Neural cell (in vitro differentiated cells): ENCODE data around the gene COPS7B. TPM values are rescaled to one million over a fixed set of nuclear protein-coding genes. Genes with fewer than 3 reads are reported as not detected.
"Not testable (repeated sequence)": the region's sequence is repeated elsewhere in the genome, so short reads cannot be mapped to it uniquely, and the experiment has no call there.

ENCODE experiments used
- H2AFZ ChIP-seq: fragments of 200-600, 300-800 bp; sonication (generic), shearing (Covaris generic); 2 replicates; pipeline ENCODE4 v1.6.0; 2014; ENCODE audit warnings: low read depth, mild to moderate bottlenecking, antibody characterized with exemption, low read length, moderate library complexity
- H3F3A ChIP-seq: fragments of 200-600 bp; shearing (Covaris generic); 2 replicates; pipeline ENCODE4 v1.6.1; 2016; ENCODE audit warnings: mild to moderate bottlenecking, moderate library complexity, mixed read lengths, antibody characterized with exemption, low read length; ENCODE audit not compliant: insufficient read depth, poor library complexity, severe bottlenecking
- H3K27ac ChIP-seq: fragments of 200-600, 300-800 bp; sonication (generic), shearing (Covaris generic); 2 replicates; pipeline ENCODE4 v1.5.1; 2014; ENCODE audit warnings: mild to moderate bottlenecking, low read length, moderate library complexity
- H3K27me3 ChIP-seq: fragments of 300-800, 200-600 bp; sonication (generic), shearing (Covaris generic); 2 replicates; pipeline ENCODE4 v1.6.0; 2014; ENCODE audit warnings: mild to moderate bottlenecking, low read depth, low read length, moderate library complexity; ENCODE audit not compliant: insufficient read depth
- H3K36me3 ChIP-seq: fragments of 300-800, 200-600 bp; sonication (generic), shearing (Covaris generic); 2 replicates; pipeline ENCODE4 v1.5.1; 2014; ENCODE audit warnings: mild to moderate bottlenecking, antibody characterized with exemption, low read length, moderate library complexity; ENCODE audit not compliant: insufficient read depth
- H3K4me2 ChIP-seq: fragments of 300-800, 200-600 bp; sonication (generic), shearing (Covaris generic); 2 replicates; pipeline ENCODE4 v1.6.0; 2014; ENCODE audit warnings: mild to moderate bottlenecking, low read length
- H3K4me3 ChIP-seq: fragments of 300-800, 200-600 bp; sonication (generic), shearing (Covaris generic); 2 replicates; pipeline ENCODE4 v1.5.1; 2014; ENCODE audit warnings: mild to moderate bottlenecking, low read length, moderate library complexity
- H3K79me2 ChIP-seq: fragments of 200-600 bp; shearing (Covaris generic); replicated peaks from 2 replicates; pipeline ENCODE4 v1.6.0; 2014; ENCODE audit warnings: mild to moderate bottlenecking, low read length, moderate library complexity; ENCODE audit not compliant: insufficient read depth
- H3K9ac ChIP-seq: fragments of 300-800, 200-600 bp; sonication (generic), shearing (Covaris generic); 2 replicates; pipeline ENCODE4 v1.6.1; 2016; ENCODE audit warnings: mild to moderate bottlenecking, low read length, mixed read lengths
- H3K9me2 ChIP-seq: fragments of 200-600 bp; shearing (Covaris generic); 2 replicates; pipeline ENCODE4 v1.6.1; 2016; ENCODE audit warnings: mild to moderate bottlenecking, low read length, mixed read lengths; ENCODE audit not compliant: insufficient read depth
- H3K9me3 ChIP-seq: fragments of 200-600, 300-800 bp; sonication (generic), shearing (Covaris generic); 2 replicates; pipeline ENCODE4 v1.6.1; 2016; ENCODE audit warnings: mild to moderate bottlenecking, mixed run types, low read length, moderate library complexity, mixed read lengths
- H4K20me1 ChIP-seq: fragments of 200-600 bp; shearing (Covaris generic); 2 replicates; pipeline ENCODE4 v1.6.1; 2016; ENCODE audit warnings: mild to moderate bottlenecking, mixed run types; ENCODE audit not compliant: insufficient read depth
- EP300 ChIP-seq: fragments of 450-650 bp; conservative IDR thresholded peaks from 2 replicates; pipeline ENCODE4 v1.6.1; 2014; ENCODE audit warnings: antibody characterized with exemption, mild to moderate bottlenecking, moderate library complexity; ENCODE audit not compliant: poor library complexity, severe bottlenecking
- EZH2 ChIP-seq: fragments of 200-600, 300-800 bp; shearing (Covaris generic), sonication (generic); IDR thresholded peaks from 2 replicates; pipeline ENCODE4 v1.6.1; 2014; ENCODE audit warnings: antibody characterized with exemption, low read length, borderline replicate concordance, mild to moderate bottlenecking; ENCODE audit not compliant: insufficient read depth, poor library complexity, severe bottlenecking
- MXI1 ChIP-seq: fragments of 450-650 bp; conservative IDR thresholded peaks from 2 replicates; pipeline ENCODE4 v1.6.1; 2014; ENCODE audit warnings: antibody characterized with exemption, mild to moderate bottlenecking; ENCODE audit not compliant: poor library complexity, severe bottlenecking
- POLR2AphosphoS5 ChIP-seq: IDR thresholded peaks from 2 replicates; pipeline ENCODE4 v1.6.1; 2012
- RAD21 ChIP-seq: fragments of 450-650 bp; conservative IDR thresholded peaks from 2 replicates; pipeline ENCODE4 v1.6.1; 2014; ENCODE audit warnings: antibody characterized with exemption, mild to moderate bottlenecking, moderate library complexity
- SMC3 ChIP-seq: fragments of 450-650 bp; conservative IDR thresholded peaks from 2 replicates; pipeline ENCODE4 v1.6.1; 2014; ENCODE audit warnings: antibody characterized with exemption, mild to moderate bottlenecking, moderate library complexity; ENCODE audit not compliant: poor library complexity
- TAF1 ChIP-seq: IDR thresholded peaks from 2 replicates; pipeline ENCODE4 v1.6.1; 2012; ENCODE audit warnings: low read depth
- polyA plus RNA-seq: library from polyadenylated mRNA; depleted of rRNA; stranded (reverse); fragments of >200 nt; gene quantifications from 2 replicates; pipeline ENCODE4 v1.2.3, GENCODE V29; 2014
- TF ChIP-seq, protein P1 (sequence below): IDR thresholded peaks from 2 replicates; pipeline ENCODE4 v1.6.1; 2012; ENCODE audit warnings: borderline replicate concordance
- TF ChIP-seq, protein P2 (sequence below): fragments of 450-650 bp; IDR thresholded peaks from 2 replicates; pipeline ENCODE4 v1.5.1; 2014; ENCODE audit warnings: antibody characterized with exemption, mild to moderate bottlenecking, moderate library complexity; ENCODE audit not compliant: poor library complexity, severe bottlenecking

COPS7B gene
- polyA plus RNA-seq, 1 donor from 2014 or later, result 23.8 TPM

DNA sequence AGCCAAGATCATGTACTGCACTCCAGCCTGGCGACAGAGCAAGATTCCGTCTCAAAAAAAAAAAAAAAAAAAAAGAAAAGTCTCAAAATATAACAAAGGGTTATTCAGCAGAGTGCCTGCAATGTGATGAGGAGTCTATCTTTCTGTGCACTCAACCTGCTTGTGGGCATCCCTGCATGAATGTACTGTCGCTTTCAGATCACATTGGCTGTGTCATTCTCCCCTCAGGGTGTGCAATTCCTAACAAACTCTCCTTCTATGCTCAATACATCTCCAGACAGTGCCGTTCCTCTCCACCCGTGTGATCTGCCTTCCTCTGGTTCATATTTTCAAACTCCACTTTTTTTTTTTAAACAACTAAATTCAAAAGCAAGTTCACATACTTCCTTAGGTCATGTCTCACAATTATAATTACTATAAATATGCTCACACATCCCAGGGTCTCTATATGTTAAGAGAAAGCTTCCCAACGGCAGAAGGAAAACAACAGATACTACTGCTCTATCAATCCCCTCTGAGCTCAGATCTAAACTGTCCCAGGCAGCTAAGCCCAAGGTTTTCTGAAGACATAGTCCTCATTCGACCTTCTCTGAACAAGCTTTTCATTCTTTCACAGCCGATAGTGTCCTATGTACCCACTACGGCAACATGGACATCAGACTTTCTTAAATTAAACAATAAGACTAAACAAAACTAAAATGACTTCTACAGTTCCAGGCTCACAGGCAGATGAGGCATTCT, 42.7 kb upstream of the COPS7B start:
- Histone ChIP-seq H4K20me1 (no peaks in the 10 kb centered on the region), H3K9me2 (no peaks in the 10 kb centered on the region), H3F3A (no peaks in the 10 kb centered on the region), H3K27me3 (no peaks in the 10 kb centered on the region), H3K9me3 (no peaks in the 10 kb centered on the region), H3K4me2 (no peak overlapping the region), H3K4me3 (no peak overlapping the region), H3K27ac (no peak overlapping the region), H3K9ac (no peak overlapping the region), H3K79me2 (no peaks in the 10 kb centered on the region), H2AFZ (no peak overlapping the region), H3K36me3 (no peaks in the 10 kb centered on the region)
- TF ChIP-seq POLR2AphosphoS5, result no peak

DNA sequence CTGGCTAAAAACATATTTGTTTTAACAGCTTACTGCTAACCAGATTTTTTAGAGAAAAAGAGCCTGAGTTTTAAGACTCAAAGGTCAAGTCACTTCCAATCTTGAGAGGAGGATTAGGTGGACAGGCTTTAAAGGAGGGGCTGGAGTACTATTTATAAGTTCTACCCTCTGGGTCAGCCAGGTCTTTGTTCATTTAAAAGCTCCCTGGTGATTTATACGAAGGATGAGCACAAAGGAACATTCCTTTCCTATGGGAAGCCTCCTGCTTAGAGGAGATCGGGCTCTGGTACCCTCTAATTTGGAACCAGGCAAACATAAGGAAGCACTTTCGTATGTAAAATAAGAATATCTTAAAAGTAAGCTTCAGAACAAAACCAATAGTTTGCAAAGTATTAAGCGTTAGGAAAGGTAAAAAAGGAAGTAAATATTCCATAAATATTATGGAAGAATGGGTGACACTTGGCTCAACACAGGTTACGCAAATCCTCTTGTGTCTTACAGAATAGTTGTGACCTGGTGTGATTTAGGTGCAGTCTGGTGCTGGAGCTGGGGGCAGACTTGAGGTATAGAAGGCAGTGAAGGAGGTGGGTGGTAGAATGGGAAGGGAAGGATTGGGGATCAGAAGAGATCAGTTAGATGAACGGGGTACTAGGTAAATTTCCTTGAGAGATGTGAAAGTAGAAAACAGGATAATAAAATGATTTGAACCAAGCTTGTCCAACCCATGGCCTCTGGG, 40.8 kb upstream of the COPS7B start:
- H3K4me3 ChIP-seq, result no peak overlapping the region
- no peak overlapping the region for H3K27ac ChIP-seq
- no peaks in the 10 kb centered on the region for H3K36me3 ChIP-seq
- no peaks in the 10 kb centered on the region for H4K20me1 ChIP-seq
- H3K27me3 ChIP-seq, result no peaks in the 10 kb centered on the region
- no peaks in the 10 kb centered on the region for H3K9me3 ChIP-seq
- no peaks in the 10 kb centered on the region for H3K9me2 ChIP-seq
- no peak overlapping the region for H2AFZ ChIP-seq
- no peak for TF ChIP-seq EZH2
- TF ChIP-seq TAF1, result no peak
- TF ChIP-seq EP300, result no peak
- TF ChIP-seq POLR2AphosphoS5, result no peak
- TF ChIP-seq, protein P1, sequence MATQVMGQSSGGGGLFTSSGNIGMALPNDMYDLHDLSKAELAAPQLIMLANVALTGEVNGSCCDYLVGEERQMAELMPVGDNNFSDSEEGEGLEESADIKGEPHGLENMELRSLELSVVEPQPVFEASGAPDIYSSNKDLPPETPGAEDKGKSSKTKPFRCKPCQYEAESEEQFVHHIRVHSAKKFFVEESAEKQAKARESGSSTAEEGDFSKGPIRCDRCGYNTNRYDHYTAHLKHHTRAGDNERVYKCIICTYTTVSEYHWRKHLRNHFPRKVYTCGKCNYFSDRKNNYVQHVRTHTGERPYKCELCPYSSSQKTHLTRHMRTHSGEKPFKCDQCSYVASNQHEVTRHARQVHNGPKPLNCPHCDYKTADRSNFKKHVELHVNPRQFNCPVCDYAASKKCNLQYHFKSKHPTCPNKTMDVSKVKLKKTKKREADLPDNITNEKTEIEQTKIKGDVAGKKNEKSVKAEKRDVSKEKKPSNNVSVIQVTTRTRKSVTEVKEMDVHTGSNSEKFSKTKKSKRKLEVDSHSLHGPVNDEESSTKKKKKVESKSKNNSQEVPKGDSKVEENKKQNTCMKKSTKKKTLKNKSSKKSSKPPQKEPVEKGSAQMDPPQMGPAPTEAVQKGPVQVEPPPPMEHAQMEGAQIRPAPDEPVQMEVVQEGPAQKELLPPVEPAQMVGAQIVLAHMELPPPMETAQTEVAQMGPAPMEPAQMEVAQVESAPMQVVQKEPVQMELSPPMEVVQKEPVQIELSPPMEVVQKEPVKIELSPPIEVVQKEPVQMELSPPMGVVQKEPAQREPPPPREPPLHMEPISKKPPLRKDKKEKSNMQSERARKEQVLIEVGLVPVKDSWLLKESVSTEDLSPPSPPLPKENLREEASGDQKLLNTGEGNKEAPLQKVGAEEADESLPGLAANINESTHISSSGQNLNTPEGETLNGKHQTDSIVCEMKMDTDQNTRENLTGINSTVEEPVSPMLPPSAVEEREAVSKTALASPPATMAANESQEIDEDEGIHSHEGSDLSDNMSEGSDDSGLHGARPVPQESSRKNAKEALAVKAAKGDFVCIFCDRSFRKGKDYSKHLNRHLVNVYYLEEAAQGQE, result no peak
- no peak for TF ChIP-seq RAD21
- TF ChIP-seq, protein P2, sequence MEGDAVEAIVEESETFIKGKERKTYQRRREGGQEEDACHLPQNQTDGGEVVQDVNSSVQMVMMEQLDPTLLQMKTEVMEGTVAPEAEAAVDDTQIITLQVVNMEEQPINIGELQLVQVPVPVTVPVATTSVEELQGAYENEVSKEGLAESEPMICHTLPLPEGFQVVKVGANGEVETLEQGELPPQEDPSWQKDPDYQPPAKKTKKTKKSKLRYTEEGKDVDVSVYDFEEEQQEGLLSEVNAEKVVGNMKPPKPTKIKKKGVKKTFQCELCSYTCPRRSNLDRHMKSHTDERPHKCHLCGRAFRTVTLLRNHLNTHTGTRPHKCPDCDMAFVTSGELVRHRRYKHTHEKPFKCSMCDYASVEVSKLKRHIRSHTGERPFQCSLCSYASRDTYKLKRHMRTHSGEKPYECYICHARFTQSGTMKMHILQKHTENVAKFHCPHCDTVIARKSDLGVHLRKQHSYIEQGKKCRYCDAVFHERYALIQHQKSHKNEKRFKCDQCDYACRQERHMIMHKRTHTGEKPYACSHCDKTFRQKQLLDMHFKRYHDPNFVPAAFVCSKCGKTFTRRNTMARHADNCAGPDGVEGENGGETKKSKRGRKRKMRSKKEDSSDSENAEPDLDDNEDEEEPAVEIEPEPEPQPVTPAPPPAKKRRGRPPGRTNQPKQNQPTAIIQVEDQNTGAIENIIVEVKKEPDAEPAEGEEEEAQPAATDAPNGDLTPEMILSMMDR, result no peak
- no peak for TF ChIP-seq MXI1
- TF ChIP-seq SMC3, result no peak
- no peaks in the 10 kb centered on the region for H3K79me2 ChIP-seq
- H3K4me2 ChIP-seq, result no peak overlapping the region
- no peaks in the 10 kb centered on the region for H3F3A ChIP-seq
- H3K9ac ChIP-seq, result no peak overlapping the region

DNA sequence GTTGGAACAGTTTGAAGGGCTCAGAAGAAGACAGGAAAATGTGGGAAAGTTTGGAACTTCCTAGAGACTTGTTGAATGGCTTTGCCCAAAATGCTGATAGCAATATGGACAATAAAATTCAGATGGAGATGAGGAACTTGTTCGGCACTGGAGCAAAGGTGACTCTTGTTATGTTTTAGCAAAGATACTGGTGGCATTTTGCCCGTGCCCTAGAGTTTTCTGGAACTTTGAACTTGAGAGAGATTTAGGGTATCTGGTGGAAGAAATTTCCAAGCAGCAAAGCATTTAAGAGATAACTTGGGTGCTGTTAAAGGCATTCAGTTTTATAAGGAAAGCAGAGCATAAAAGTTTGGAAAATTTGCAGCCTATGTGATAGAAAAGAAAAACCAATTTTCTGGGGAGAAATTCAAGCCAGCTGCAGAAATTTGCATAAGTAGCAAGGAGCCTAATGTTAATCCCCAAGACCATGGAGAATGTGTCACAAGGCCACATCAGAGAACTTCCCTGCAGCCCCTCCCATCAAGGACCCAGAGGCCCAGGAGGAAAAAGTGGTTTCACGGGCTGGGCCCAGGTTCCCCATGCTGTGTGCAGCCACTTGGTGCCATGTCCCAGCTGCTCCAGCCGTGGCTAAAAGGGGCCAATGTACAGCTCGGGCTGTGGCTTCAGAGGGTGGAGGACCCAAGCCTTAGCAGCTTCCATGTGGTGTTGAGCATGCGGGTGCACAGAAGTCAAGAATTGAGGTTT, 37.9 kb upstream of the COPS7B start:
- not testable (repeated sequence) for H3K9me2 ChIP-seq, H3K9me3 ChIP-seq, H2AFZ ChIP-seq, H3K4me2 ChIP-seq, H3K27ac ChIP-seq, H3K36me3 ChIP-seq, H3K79me2 ChIP-seq, H3K9ac ChIP-seq, H3K27me3 ChIP-seq, H4K20me1 ChIP-seq, H3K4me3 ChIP-seq, H3F3A ChIP-seq

DNA sequence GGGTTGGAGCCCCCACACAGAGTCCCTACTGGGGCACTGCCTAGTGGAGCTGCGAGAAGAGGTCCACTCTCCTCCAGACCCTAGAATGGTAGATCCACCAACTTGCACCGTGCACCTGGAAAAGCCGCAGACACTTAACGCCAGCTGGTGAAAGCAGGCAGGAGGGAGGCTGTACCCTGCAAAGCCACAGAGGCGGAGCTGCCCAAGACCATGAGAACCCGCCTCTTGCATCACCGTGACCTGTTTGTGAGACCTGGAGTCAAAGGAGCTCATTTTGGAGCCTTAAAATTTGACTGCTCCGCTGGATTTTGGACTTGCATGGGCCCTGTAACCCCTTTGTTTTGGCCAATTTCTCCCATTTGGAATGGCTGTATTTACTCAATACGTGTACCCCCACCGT, 37.2 kb upstream of the COPS7B start:
- H3K9me3 ChIP-seq, H3F3A ChIP-seq, H3K27me3 ChIP-seq, H3K9ac ChIP-seq, H2AFZ ChIP-seq, H4K20me1 ChIP-seq, H3K36me3 ChIP-seq, H3K9me2 ChIP-seq, H3K27ac ChIP-seq, H3K79me2 ChIP-seq, H3K4me2 ChIP-seq, H3K4me3 ChIP-seq: not testable (repeated sequence)
